Measurements from ENCODE around the gene VPS45. TPM values are rescaled to one million over a fixed set of nuclear protein-coding genes. Genes with fewer than 3 reads are reported as not detected.

The VPS45 gene
- total RNA-seq, 1 donor from 2014 or later = 41.5 TPM

DNA sequence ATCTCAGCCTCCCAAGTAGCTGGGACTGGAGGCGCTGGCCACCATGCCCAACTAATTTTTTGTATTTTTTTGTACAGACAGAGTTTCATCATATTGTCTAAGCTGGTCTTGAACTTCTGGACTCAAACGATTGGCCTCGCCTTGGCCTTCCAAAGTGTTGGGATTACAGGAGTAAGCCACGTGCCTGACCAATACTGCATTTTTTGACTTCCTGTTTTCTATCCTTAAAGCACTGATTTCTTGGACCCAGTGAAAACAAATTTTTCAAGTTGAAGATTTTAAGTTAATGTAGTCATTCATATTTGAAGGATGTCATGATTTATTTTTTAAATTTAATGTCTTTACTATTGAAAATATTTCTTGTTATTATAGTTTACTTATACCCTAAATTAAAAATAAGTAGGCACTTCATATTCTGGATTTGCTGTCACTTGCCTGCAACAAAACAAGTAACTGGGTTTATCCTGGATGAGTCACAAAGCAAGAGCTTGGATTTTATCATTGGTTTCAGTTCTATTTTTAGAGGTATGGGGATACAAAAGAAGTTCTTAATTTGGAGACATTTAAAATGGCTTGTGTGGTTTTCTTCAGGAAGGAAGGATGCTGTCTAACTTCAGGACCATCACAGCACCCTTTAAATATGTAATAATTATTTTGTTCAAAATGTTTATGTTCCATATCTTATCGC is 2.2 kb upstream of the VPS45 start:
- Mint-ChIP-seq H3K36me3 (peaks cover 11% of the 10 kb centered on the region), H3K4me1 (ENCODE audit: unreplicated experiment) (peaks cover 24% of the 10 kb centered on the region), H3K4me3 (peak overlapping the region; percentile 68), H3K27me3 (no peaks in the 10 kb centered on the region), H3K27ac (peak overlapping the region; percentile 9), H3K9me3 (no peaks in the 10 kb centered on the region)
- TF ChIP-seq, protein P1, sequence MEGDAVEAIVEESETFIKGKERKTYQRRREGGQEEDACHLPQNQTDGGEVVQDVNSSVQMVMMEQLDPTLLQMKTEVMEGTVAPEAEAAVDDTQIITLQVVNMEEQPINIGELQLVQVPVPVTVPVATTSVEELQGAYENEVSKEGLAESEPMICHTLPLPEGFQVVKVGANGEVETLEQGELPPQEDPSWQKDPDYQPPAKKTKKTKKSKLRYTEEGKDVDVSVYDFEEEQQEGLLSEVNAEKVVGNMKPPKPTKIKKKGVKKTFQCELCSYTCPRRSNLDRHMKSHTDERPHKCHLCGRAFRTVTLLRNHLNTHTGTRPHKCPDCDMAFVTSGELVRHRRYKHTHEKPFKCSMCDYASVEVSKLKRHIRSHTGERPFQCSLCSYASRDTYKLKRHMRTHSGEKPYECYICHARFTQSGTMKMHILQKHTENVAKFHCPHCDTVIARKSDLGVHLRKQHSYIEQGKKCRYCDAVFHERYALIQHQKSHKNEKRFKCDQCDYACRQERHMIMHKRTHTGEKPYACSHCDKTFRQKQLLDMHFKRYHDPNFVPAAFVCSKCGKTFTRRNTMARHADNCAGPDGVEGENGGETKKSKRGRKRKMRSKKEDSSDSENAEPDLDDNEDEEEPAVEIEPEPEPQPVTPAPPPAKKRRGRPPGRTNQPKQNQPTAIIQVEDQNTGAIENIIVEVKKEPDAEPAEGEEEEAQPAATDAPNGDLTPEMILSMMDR (conservative IDR thresholded peaks at IDR 0.05) = no peak
- DNase-seq (ENCODE audit: extremely low spot score, unreplicated experiment) = no peak

DNA sequence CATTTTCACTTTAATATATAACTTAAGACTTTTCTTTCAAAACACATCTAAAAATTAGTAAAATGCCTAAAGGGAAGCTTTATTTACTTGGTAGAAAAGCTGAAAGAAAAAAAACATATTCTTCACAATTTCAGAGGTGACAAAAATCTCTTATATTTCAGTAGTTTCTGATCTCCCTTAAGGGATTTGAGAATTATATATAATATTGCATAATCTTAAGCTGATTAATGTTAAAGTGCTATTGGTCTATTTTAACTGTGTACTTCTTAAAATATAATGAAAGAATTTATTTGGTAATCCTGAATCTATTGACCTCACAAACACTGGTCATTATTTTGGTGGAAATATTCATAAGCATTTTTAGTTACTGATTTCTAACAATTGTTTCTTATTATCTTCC is 1.2 kb upstream of the VPS45 start:
- Mint-ChIP-seq H3K36me3 (peaks cover 11% of the 10 kb centered on the region), H3K27ac (peak overlapping the region; percentile 98), H3K27me3 (no peaks in the 10 kb centered on the region), H3K4me3 (peak overlapping the region; percentile 97), H3K4me1 (ENCODE audit: unreplicated experiment) (peaks cover 24% of the 10 kb centered on the region), H3K9me3 (no peaks in the 10 kb centered on the region)
- DNase-seq (ENCODE audit: extremely low spot score, unreplicated experiment) = no peak
- TF ChIP-seq, protein P1 (conservative IDR thresholded peaks at IDR 0.05) = no peak

DNA sequence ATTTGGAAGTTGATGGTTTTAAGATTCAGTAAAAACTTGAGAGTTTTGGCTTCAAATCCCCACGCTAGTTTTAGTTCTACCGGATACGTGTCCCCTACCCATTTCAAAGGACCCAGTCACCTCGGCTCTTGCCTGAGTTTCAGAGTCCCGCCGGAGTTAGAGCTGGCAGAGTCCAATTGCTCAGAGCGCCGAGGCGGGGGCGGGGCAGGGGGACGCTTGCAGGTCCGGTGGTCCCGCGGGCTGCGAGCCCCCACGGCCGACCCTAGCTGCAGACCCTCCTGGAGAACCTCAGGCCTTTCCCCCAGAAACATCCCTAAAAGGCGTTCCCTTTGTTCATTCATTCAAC is 765 bp upstream of the VPS45 start:
- TF ChIP-seq, protein P1 (conservative IDR thresholded peaks at IDR 0.05) = no peak
- no peaks in the 10 kb centered on the region for H3K27me3 Mint-ChIP-seq
- H3K9me3 Mint-ChIP-seq = no peaks in the 10 kb centered on the region
- peak overlapping the region; percentile 98 for H3K27ac Mint-ChIP-seq
- peaks cover 24% of the 10 kb centered on the region for H3K4me1 Mint-ChIP-seq (ENCODE audit: unreplicated experiment)
- peak overlapping the region; percentile 97 for H3K4me3 Mint-ChIP-seq
- H3K36me3 Mint-ChIP-seq = peaks cover 11% of the 10 kb centered on the region
- peak; percentile 80 for DNase-seq (ENCODE audit: extremely low spot score, unreplicated experiment)

DNA sequence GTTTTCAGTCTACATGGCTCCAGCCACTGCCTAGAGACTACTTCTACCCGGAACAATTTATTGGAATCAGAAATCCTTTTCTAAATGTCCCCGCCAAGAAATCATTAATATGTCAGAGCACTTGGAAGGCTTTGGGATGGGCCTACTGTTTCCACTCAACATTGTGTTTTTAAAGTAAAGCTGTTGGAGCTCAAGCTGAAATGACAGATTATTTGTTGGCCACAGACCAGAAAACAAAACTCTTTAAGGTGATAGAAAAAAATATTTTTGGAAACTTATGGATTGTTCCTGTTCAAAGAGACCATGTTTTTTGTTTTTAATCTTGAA is 496 bp downstream of the VPS45 start:
- Mint-ChIP-seq H3K27ac (peak overlapping the region; percentile 98), H3K27me3 (no peaks in the 10 kb centered on the region), H3K4me3 (peak overlapping the region; percentile 97), H3K36me3 (peaks cover 16% of the 10 kb centered on the region), H3K4me1 (ENCODE audit: unreplicated experiment) (peaks cover 24% of the 10 kb centered on the region), H3K9me3 (no peaks in the 10 kb centered on the region)
- no peak for DNase-seq (ENCODE audit: extremely low spot score, unreplicated experiment)
- TF ChIP-seq, protein P1 (conservative IDR thresholded peaks at IDR 0.05) = no peak

DNA sequence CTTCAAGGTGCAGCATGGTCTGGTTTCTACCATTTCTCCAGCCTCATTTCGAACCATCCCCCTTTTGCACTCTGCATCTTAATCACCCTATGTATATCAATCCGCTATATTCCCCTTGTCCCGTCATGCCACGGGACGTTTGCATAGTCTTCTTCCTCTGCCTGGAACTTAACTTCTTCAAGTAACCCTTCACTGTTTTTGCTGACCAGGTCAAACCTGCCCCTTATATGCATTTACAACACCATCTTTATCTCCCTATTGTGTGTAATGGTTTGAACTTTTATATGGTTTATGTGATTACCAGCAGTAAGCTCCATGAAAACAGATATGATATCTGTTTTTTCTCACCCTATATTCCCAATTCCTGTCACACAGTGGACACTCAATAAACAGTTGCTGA is 2.3 kb downstream of the VPS45 start:
- no peak for DNase-seq (ENCODE audit: extremely low spot score, unreplicated experiment)
- peaks cover 17% of the 10 kb centered on the region for H3K36me3 Mint-ChIP-seq
- H3K9me3 Mint-ChIP-seq = no peaks in the 10 kb centered on the region
- no peak overlapping the region for H3K27ac Mint-ChIP-seq
- H3K4me1 Mint-ChIP-seq (ENCODE audit: unreplicated experiment) = peaks cover 24% of the 10 kb centered on the region
- TF ChIP-seq, protein P1 (conservative IDR thresholded peaks at IDR 0.05) = no peak
- H3K4me3 Mint-ChIP-seq = peak overlapping the region; percentile 30
- H3K27me3 Mint-ChIP-seq = no peaks in the 10 kb centered on the region

DNA sequence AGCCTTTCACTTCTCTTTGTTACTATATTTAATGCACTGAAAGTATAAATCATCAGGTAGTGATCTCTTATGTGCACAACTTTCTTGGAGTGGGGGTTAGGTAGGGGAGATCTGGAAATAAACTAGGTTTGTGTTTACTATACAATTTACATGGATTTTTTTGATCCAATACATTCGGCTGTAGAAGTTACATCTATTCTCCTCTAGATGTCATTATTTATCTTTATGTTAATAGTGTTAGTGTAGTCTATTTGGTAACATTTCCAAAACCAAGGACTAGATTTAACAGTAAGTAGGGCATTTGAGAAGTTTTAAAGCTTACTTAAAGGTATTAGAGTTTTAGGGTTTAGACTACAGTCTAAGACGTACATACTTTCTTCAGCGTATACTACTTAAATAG is 5.4 kb downstream of the VPS45 start:
- no peaks in the 10 kb centered on the region for H3K27me3 Mint-ChIP-seq
- H3K4me3 Mint-ChIP-seq = no peak overlapping the region
- H3K36me3 Mint-ChIP-seq = peaks cover 27% of the 10 kb centered on the region
- TF ChIP-seq, protein P1 (conservative IDR thresholded peaks at IDR 0.05) = peak; percentile 40
- no peak for DNase-seq (ENCODE audit: extremely low spot score, unreplicated experiment)
- H3K4me1 Mint-ChIP-seq (ENCODE audit: unreplicated experiment) = peaks cover 12% of the 10 kb centered on the region
- H3K9me3 Mint-ChIP-seq = no peaks in the 10 kb centered on the region
- H3K27ac Mint-ChIP-seq = no peak overlapping the region
